Esophagus squamous epithelium (tissue), 5 donors: ENCODE results near the gene BAG2. TPM values are rescaled to one million over a fixed set of nuclear protein-coding genes. Genes with fewer than 3 reads are reported as not detected.

Experiments
- DNase-seq: peaks from one replicate; lab custom pipeline; 2025; lab: John Stamatoyannopoulos, UW
- H3K27ac ChIP-seq, 4 donors: fragments of 200-600 bp; sonication (generic); one replicate each; pipeline ENCODE4 v1.5.1; 2016 to 2019; ENCODE audit warnings: mild to moderate bottlenecking in 1 of 4
- H3K27me3 ChIP-seq, 4 donors: fragments of 200-600 bp; sonication (generic); 1 replicate in 3 of 4; 2 replicates in 1 of 4; pipeline versions ENCODE4 v1.5.1 to v1.6.0; 2017 to 2021; ENCODE audit warnings: antibody characterized with exemption in 1 of 4
- H3K36me3 ChIP-seq, 3 donors: fragments of 200-600 bp; sonication (generic); one replicate each; pipeline ENCODE4 v1.5.1; 2016 to 2019
- H3K4me1 ChIP-seq, 3 donors: fragments of 200-600 bp; sonication (generic); one replicate each; pipeline ENCODE4 v1.5.1; 2017 to 2019
- H3K4me3 ChIP-seq, 4 donors: fragments of 200-600 bp; sonication (generic); 1 replicate in 3 of 4; 2 replicates in 1 of 4; pipeline ENCODE4 v1.5.1; 2016 to 2019; ENCODE audit warnings: mild to moderate bottlenecking in 2 of 4, moderate library complexity in 1 of 4
- H3K9me3 ChIP-seq, 3 donors: fragments of 200-600 bp; sonication (generic); one replicate each; pipeline ENCODE4 v1.5.1; 2016 to 2019
- CTCF ChIP-seq, 6 experiments: fragments of 450-650 bp in 4 of 6; fragments of 200-600 bp in 2 of 6; sonication (generic) in 2 of 6; IDR thresholded peaks; one replicate each; pipeline ENCODE4 v1.5.1; 2016 to 2019; ENCODE audit warnings: antibody characterized with exemption in 6 of 6, mild to moderate bottlenecking in 4 of 6, moderate library complexity in 4 of 6
- POLR2A ChIP-seq, 4 donors: fragments of 450-650 bp; IDR thresholded peaks; one replicate each; pipeline ENCODE4 v1.6.1; 2017; ENCODE audit warnings: antibody characterized with exemption in 4 of 4, mild to moderate bottlenecking in 4 of 4, moderate library complexity in 3 of 4
- WGBS, 2 donors: methylation state at CpG; one replicate each; pipeline ENCODE4 v1.1.5; 2018; 5-methylcytosine and 5-hydroxymethylcytosine counted together
- intact Hi-C: fragments of 100-400 bp; cut with DNase I; formaldehyde crosslinking; loops from one replicate; pipeline ENCODE4 v1.15.0; 2022
- total RNA-seq, 4 donors: library from RNA; depleted of rRNA; stranded (reverse); fragments of >200 nt; gene quantifications; one replicate each; pipeline ENCODE4 v1.1.0, GENCODE V29; 2016
- donor health status: DM: yes; HTN: yes; CAD: no.

BAG2 gene
- total RNA-seq, 4 donors from 2014 or later = 0.38 to 6.7 (median 1.5) TPM

GRCh38 chr6:57207872-57208271 is 35.7 kb downstream of the BAG2 start:
- no peaks in the 10 kb centered on the region for H3K36me3 ChIP-seq
- intact Hi-C loops = no loop called here
- H3K4me1 ChIP-seq = no peaks in the 10 kb centered on the region
- TF ChIP-seq POLR2A (IDR thresholded peaks at IDR 0.05) (no peak), CTCF (IDR thresholded peaks at IDR 0.05) (no peak)
- DNase-seq = no peak
- no peaks in the 10 kb centered on the region for H3K27me3 ChIP-seq
- H3K9me3 ChIP-seq = no peaks in the 10 kb centered on the region
- H3K4me3 ChIP-seq = no peak overlapping the region
- H3K27ac ChIP-seq = no peak overlapping the region
- 79 to 87% methylated on average over 4 of the region's 4 CpGs for WGBS, 2 donors

- no peaks in the 10 kb centered on the region for H3K27me3 ChIP-seq
- DNase-seq = no peak
- H3K36me3 ChIP-seq = no peaks in the 10 kb centered on the region
- no peak overlapping the region for H3K4me3 ChIP-seq
- TF ChIP-seq CTCF (IDR thresholded peaks at IDR 0.05) (no peak), POLR2A (IDR thresholded peaks at IDR 0.05) (no peak)
- H3K9me3 ChIP-seq = no peaks in the 10 kb centered on the region
- no peak overlapping the region for H3K27ac ChIP-seq
- H3K4me1 ChIP-seq = no peaks in the 10 kb centered on the region
- intact Hi-C loops = no loop called here
Observed at GRCh38 chr6:57209030-57209429, 36.9 kb downstream of the BAG2 start.

- intact Hi-C loops = no loop called here
- no peak overlapping the region for H3K4me3 ChIP-seq
- H3K27ac ChIP-seq = no peak overlapping the region
- H3K9me3 ChIP-seq = no peaks in the 10 kb centered on the region
- H3K4me1 ChIP-seq = no peaks in the 10 kb centered on the region
- DNase-seq = no peak
- 84 to 92% methylated on average over 5 of the region's 5 CpGs for WGBS, 2 donors
- no peaks in the 10 kb centered on the region for H3K27me3 ChIP-seq
- H3K36me3 ChIP-seq = no peaks in the 10 kb centered on the region
- TF ChIP-seq CTCF (IDR thresholded peaks at IDR 0.05) = no peak
- TF ChIP-seq POLR2A (IDR thresholded peaks at IDR 0.05) = no peak
Observed at GRCh38 chr6:57210060-57210459, 37.9 kb downstream of the BAG2 start.

- no peak for DNase-seq
- intact Hi-C loops = no loop called here
- no peak overlapping the region for H3K4me3 ChIP-seq
- H3K27ac ChIP-seq = no peak overlapping the region
- WGBS, 2 donors = 78 to 90% methylated on average over 1 of the region's 1 CpG
- TF ChIP-seq POLR2A (IDR thresholded peaks at IDR 0.05) = no peak
- TF ChIP-seq CTCF (IDR thresholded peaks at IDR 0.05) = no peak
- H3K27me3 ChIP-seq = no peaks in the 10 kb centered on the region
- peaks cover 0 to 18% (median 3%) of the 10 kb centered on the region in 3 donors for H3K4me1 ChIP-seq
- H3K36me3 ChIP-seq = no peaks in the 10 kb centered on the region
- H3K9me3 ChIP-seq = no peaks in the 10 kb centered on the region
Observed at GRCh38 chr6:57215260-57215659, 43.1 kb downstream of the BAG2 start.

- H3K27ac ChIP-seq = peak overlapping the region in 2 of 4 donors; percentile 19 to 36
- DNase-seq = no peak
- H3K4me1 ChIP-seq = peaks cover 0 to 26% (median 3%) of the 10 kb centered on the region in 3 donors
- 39 to 46% methylated on average over 7 of the region's 7 CpGs for WGBS, 2 donors
- no peaks in the 10 kb centered on the region for H3K36me3 ChIP-seq
- H3K9me3 ChIP-seq = no peaks in the 10 kb centered on the region
- TF ChIP-seq CTCF (IDR thresholded peaks at IDR 0.05) = peak in 4 of 6 experiments; percentile 12 to 38 (median 26)
- no peak for TF ChIP-seq POLR2A (IDR thresholded peaks at IDR 0.05)
- H3K4me3 ChIP-seq = no peak overlapping the region
- intact Hi-C loops = no loop called here
- no peaks in the 10 kb centered on the region for H3K27me3 ChIP-seq
Observed at GRCh38 chr6:57216235-57217101, 44.3 kb downstream of the BAG2 start.
